Erythroblast (primary cell): ENCODE data around the gene WNK1.

Experiments used
- GATA1 ChIP-seq: IDR thresholded peaks from 2 replicates; pipeline ENCODE4 v1.6.1; 2011; ENCODE audit warnings: low read depth, mild to moderate bottlenecking, control low read depth, low read length, moderate library complexity
- POLR2A ChIP-seq: IDR thresholded peaks from 2 replicates; pipeline ENCODE4 v1.6.1; 2011; ENCODE audit warnings: mild to moderate bottlenecking, low read length

DNA sequence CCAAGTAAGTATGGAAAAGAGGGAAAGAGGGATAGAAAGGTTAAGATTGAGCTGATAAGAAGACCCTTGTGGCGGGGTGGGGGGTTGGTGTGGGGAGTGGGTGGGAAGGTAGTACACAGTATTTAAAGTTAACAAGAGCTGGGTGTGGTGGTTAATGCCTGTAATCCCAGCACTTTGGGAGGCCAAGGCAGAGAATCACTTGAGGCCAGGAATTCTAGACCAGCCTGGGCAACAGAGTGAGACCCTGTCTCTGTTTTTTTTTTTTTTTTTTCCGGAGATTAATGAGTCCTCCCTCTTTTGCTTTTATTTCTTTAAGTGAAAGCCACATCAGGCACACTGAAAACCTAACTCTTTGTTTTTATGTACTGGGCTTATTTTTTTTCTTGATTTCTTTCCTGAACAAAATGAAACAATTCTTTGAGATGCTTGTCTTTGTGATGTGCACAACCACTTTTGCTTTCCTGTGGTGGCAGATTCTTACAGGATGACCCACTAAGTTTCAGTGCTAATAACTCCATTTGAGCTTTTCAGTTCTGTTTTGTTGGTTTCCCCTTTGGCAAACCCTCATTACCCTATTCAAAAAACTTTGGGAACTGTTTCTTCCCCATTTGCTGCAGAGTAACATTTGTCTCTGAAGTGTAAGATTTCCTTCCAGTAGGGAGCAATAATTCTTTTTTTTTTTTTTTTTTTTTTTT, 54.8 kb downstream of the WNK1 start:
- TF ChIP-seq POLR2A (no peak), GATA1 (no peak)
